NT2/D1 (cell line): Measurements from ENCODE around the gene PTPRN2.

Source experiments
- DNase-seq: peaks from one replicate; pipeline ENCODE4 v3.0.0-alpha.2; 2011; ENCODE audit warnings: low read depth, low spot score
- H3K27me3 ChIP-seq: 2 replicates; pipeline ENCODE4 v1.6.0; 2011; ENCODE audit warnings: mild to moderate bottlenecking; ENCODE audit not compliant: insufficient read length, insufficient read depth
- H3K36me3 ChIP-seq: 2 replicates; pipeline ENCODE4 v1.6.1; 2011; ENCODE audit warnings: mild to moderate bottlenecking, low read length, mixed read lengths; ENCODE audit not compliant: insufficient read depth, insufficient read length
- H3K4me1 ChIP-seq: 2 replicates; pipeline ENCODE4 v1.5.1; 2011; ENCODE audit not compliant: insufficient read depth, insufficient read length
- H3K4me3 ChIP-seq: 2 replicates; pipeline ENCODE4 v1.5.1; 2011; ENCODE audit warnings: low read depth; ENCODE audit not compliant: insufficient read length
- H3K9ac ChIP-seq: 2 replicates; pipeline ENCODE4 v1.6.0; 2011; ENCODE audit warnings: low read depth; ENCODE audit not compliant: insufficient read length
- H3K9me3 ChIP-seq: 2 replicates; pipeline ENCODE4 v1.5.1; 2011; ENCODE audit warnings: mild to moderate bottlenecking, low read length; ENCODE audit not compliant: insufficient read depth
- SUZ12 ChIP-seq: IDR thresholded peaks from 2 replicates; pipeline ENCODE4 v1.6.1; 2011; ENCODE audit not compliant: insufficient read length, insufficient read depth; ENCODE audit errors: extremely low read depth
- YY1 ChIP-seq: IDR thresholded peaks from 2 replicates; pipeline ENCODE4 v1.6.1; 2011; ENCODE audit not compliant: insufficient read length, insufficient read depth
- ZNF274 ChIP-seq: IDR thresholded peaks from 2 replicates; pipeline ENCODE4 v1.6.1; 2011; ENCODE audit warnings: mild to moderate bottlenecking, low read depth, low read length

The PTPRN2 gene

GRCh38 chr7:158072991-158073730 lies 514.5 kb downstream of the PTPRN2 start:
- H3K4me1 ChIP-seq, result peaks cover 4% of the 10 kb centered on the region
- no peaks in the 10 kb centered on the region for H3K9me3 ChIP-seq
- no peak overlapping the region for H3K4me3 ChIP-seq
- no peak overlapping the region for H3K9ac ChIP-seq
- no peaks in the 10 kb centered on the region for H3K27me3 ChIP-seq
- DNase-seq, result no peak
- H3K36me3 ChIP-seq, result no peaks in the 10 kb centered on the region
- TF ChIP-seq ZNF274, result no peak
- no peak for TF ChIP-seq SUZ12
- no peak for TF ChIP-seq YY1

GRCh38 chr7:158070222-158070920 lies 517.3 kb downstream of the PTPRN2 start:
- Histone ChIP-seq H3K4me3 (no peak overlapping the region), H3K4me1 (peaks cover 4% of the 10 kb centered on the region), H3K36me3 (no peaks in the 10 kb centered on the region), H3K9ac (no peak overlapping the region), H3K9me3 (no peaks in the 10 kb centered on the region), H3K27me3 (no peaks in the 10 kb centered on the region)
- TF ChIP-seq SUZ12, result no peak
- DNase-seq, result no peak

- Histone ChIP-seq H3K4me3 (no peak overlapping the region), H3K9me3 (no peaks in the 10 kb centered on the region), H3K9ac (no peak overlapping the region), H3K36me3 (no peaks in the 10 kb centered on the region), H3K4me1 (peaks cover 4% of the 10 kb centered on the region), H3K27me3 (no peaks in the 10 kb centered on the region)
- TF ChIP-seq ZNF274 (no peak), SUZ12 (no peak), YY1 (no peak)
- DNase-seq, result no peak
Observed at GRCh38 chr7:158068853-158069252, 518.8 kb downstream of the PTPRN2 start.

GRCh38 chr7:158067931-158068482 lies 519.6 kb downstream of the PTPRN2 start:
- Histone ChIP-seq H3K36me3 (no peaks in the 10 kb centered on the region), H3K27me3 (no peaks in the 10 kb centered on the region), H3K9ac (no peak overlapping the region), H3K4me1 (peaks cover 2% of the 10 kb centered on the region), H3K4me3 (no peak overlapping the region), H3K9me3 (peaks cover 1% of the 10 kb centered on the region; the same call in 1 of the 2 replicates)
- no peak for TF ChIP-seq ZNF274
- TF ChIP-seq YY1, result no peak
- TF ChIP-seq SUZ12, result no peak
- DNase-seq, result no peak

- Histone ChIP-seq H3K4me3 (no peak overlapping the region), H3K9me3 (peaks cover 7% of the 10 kb centered on the region; the same call in 1 of the 2 replicates), H3K4me1 (no peaks in the 10 kb centered on the region), H3K9ac (no peak overlapping the region), H3K27me3 (no peaks in the 10 kb centered on the region), H3K36me3 (no peaks in the 10 kb centered on the region)
- DNase-seq, result no peak
- TF ChIP-seq SUZ12 (no peak), YY1 (no peak), ZNF274 (no peak)
Observed at GRCh38 chr7:158067219-158067930, 520.2 kb downstream of the PTPRN2 start.

- no peak for DNase-seq
- TF ChIP-seq SUZ12, result no peak
- TF ChIP-seq ZNF274, result no peak
- no peak for TF ChIP-seq YY1
- peaks cover 20% of the 10 kb centered on the region; the same call in 1 of the 2 replicates for H3K9me3 ChIP-seq
- no peak overlapping the region for H3K4me3 ChIP-seq
- no peak overlapping the region for H3K9ac ChIP-seq
- no peaks in the 10 kb centered on the region for H3K27me3 ChIP-seq
- H3K4me1 ChIP-seq, result no peaks in the 10 kb centered on the region
- no peaks in the 10 kb centered on the region for H3K36me3 ChIP-seq
Observed at GRCh38 chr7:158066085-158066484, 521.5 kb downstream of the PTPRN2 start.

GRCh38 chr7:158065340-158065739 lies 522.3 kb downstream of the PTPRN2 start:
- Histone ChIP-seq H3K9ac (no peak overlapping the region), H3K36me3 (no peaks in the 10 kb centered on the region), H3K4me1 (no peaks in the 10 kb centered on the region), H3K27me3 (no peaks in the 10 kb centered on the region), H3K9me3 (peaks cover 23% of the 10 kb centered on the region; the same call in 1 of the 2 replicates), H3K4me3 (no peak overlapping the region)
- TF ChIP-seq SUZ12, result no peak
- no peak for TF ChIP-seq YY1
- DNase-seq, result no peak
